AG04450 (cell line): Measurements from ENCODE around the gene SPCS3. TPM values are rescaled to one million over a fixed set of nuclear protein-coding genes. Genes with fewer than 3 reads are reported as not detected.

Experiments used
- CTCF ChIA-PET: fragments of 300-600, 350-600 bp; formaldehyde crosslinking; extraction: SDS; loops from one replicate; lab custom pipeline; 2022; ENCODE audit warnings: antibody characterized with exemption, inconsistent platforms; lab: Charles Lee
- POLR2A ChIA-PET: fragments of 350-600 bp; formaldehyde crosslinking; extraction: SDS; loops from one replicate; lab custom pipeline; 2021; ENCODE audit warnings: antibody characterized with exemption, inconsistent platforms; lab: Yijun Ruan, JAX
- DNase-seq: peaks from one replicate; pipeline ENCODE4 v3.0.0-alpha.2; 2011; ENCODE audit warnings: low read depth, low spot score
- H3K27ac ChIP-seq: one replicate; pipeline ENCODE4 v1.5.1; 2012; ENCODE audit warnings: low read depth, low read length, control low read depth
- H3K27me3 ChIP-seq: one replicate; pipeline ENCODE4 v1.6.0; 2012; ENCODE audit warnings: low read length; ENCODE audit not compliant: control insufficient read depth, insufficient read depth
- H3K4me3 ChIP-seq: 2 replicates; pipeline ENCODE4 v1.5.1; 2011; ENCODE audit warnings: mild to moderate bottlenecking, low read depth, low read length, control low read depth
- H3K9me3 ChIP-seq: 2 replicates; pipeline ENCODE4 v1.5.1; 2012; ENCODE audit warnings: low read length; ENCODE audit not compliant: control insufficient read depth, insufficient read depth
- polyA plus RNA-seq: library from polyadenylated mRNA; depleted of rRNA; stranded (reverse); fragments of >200 nt; gene quantifications from 2 replicates; pipeline ENCODE4 v1.2.3, GENCODE V29; 2011
- TF ChIP-seq, protein P1 (sequence below): IDR thresholded peaks from 2 replicates; pipeline ENCODE4 v1.5.1; 2011; ENCODE audit warnings: low read depth, low read length, control low read depth, inconsistent platforms

Gene SPCS3
- polyA plus RNA-seq, 1 experiment = 84.3 TPM

DNA sequence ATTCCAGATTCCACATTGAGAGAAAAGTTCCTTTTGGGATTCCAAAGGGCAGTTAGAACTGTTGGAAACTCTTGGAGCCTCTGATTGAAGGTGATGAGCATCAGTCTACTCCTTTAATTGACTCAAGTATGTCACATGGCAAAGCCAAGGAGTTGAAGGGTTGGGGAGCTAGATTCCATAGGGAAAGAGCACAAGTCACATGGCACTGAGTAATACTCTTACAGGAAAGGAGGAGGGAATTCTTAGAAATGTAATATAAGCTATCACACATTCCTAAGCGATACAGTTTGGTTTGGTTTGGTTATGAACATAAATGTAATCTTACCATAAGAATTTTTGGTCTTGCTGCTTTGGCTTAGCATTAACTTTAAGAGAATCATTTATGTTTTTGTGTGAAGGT lies 15.7 kb downstream of the SPCS3 start:
- H3K9me3 ChIP-seq = no peaks in the 10 kb centered on the region

DNA sequence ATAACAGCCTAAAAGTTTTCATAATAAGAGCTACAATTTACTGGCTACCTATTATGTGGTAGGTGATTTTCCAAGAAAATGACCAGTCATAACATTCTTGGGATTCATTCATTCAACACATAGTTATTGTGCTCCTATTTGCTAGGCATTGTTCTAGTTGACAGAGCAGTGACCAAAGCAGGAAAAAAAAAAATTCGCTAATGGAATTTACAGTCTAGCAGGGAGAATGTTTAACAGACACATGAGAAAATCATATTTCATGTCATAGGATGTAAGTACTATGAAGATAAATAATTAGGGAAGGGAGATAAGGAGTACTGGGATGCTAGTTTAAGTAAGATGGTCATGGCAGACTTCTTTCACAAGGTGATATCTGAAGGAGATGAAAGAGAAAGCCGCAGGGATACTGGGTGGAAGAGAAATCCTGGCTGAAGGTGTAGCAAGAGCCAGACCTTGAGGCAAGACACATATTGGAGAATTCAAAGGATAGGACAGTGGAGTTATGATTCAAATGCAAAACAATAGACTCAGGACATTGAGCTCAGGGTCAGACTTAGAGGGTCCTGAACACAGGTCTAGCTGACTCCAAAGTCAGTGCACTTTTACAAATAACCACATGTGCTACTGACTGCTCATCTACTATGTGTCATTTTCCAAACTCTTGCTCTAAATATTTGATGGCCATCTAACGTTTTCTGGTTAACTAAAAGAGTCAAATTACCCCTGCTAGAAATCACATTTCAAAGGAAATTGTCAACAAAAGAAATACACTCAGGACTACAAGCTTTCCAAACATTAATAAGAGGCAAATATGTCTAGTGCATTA lies 20.4 kb downstream of the SPCS3 start:
- H3K27me3 ChIP-seq = no peaks in the 10 kb centered on the region
- peaks cover 25% of the 10 kb centered on the region for H3K9me3 ChIP-seq
- H3K4me3 ChIP-seq = no peak overlapping the region
- DNase-seq = no peak
- TF ChIP-seq, protein P1, sequence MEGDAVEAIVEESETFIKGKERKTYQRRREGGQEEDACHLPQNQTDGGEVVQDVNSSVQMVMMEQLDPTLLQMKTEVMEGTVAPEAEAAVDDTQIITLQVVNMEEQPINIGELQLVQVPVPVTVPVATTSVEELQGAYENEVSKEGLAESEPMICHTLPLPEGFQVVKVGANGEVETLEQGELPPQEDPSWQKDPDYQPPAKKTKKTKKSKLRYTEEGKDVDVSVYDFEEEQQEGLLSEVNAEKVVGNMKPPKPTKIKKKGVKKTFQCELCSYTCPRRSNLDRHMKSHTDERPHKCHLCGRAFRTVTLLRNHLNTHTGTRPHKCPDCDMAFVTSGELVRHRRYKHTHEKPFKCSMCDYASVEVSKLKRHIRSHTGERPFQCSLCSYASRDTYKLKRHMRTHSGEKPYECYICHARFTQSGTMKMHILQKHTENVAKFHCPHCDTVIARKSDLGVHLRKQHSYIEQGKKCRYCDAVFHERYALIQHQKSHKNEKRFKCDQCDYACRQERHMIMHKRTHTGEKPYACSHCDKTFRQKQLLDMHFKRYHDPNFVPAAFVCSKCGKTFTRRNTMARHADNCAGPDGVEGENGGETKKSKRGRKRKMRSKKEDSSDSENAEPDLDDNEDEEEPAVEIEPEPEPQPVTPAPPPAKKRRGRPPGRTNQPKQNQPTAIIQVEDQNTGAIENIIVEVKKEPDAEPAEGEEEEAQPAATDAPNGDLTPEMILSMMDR = no peak
- ChIA-PET POLR2A (no interaction called here), CTCF (interaction anchor here (0.6 to 5.0 kb wide), 53 partner anchors 8 to 1762 kb away, joined by 3 to 111 read pairs (median 5); partner anchors contain the start of gene WDR17)
- no peak overlapping the region for H3K27ac ChIP-seq

More for the DNA sequence above, 15.7 kb downstream of the SPCS3 start:
- ChIA-PET CTCF (interaction anchor here (1.0 kb wide), 1 partner anchor 388 kb away, joined by 4 read pairs; no protein-coding TSS in a partner anchor), POLR2A (no interaction called here)
- peak; percentile 32 for DNase-seq
- Histone ChIP-seq H3K27me3 (no peaks in the 10 kb centered on the region), H3K27ac (no peak overlapping the region), H3K4me3 (no peak overlapping the region)
- TF ChIP-seq, protein P1 = no peak

- H3K27me3 ChIP-seq = no peaks in the 10 kb centered on the region
- POLR2A ChIA-PET = no interaction called here
- TF ChIP-seq, protein P1 = peak; percentile 65
- CTCF ChIA-PET = interaction anchor here (0.5 to 5.0 kb wide), 61 partner anchors 8 to 1977 kb away, joined by 3 to 111 read pairs (median 5); partner anchors contain the start of gene WDR17
- DNase-seq = no peak
- no peak overlapping the region for H3K27ac ChIP-seq
- no peak overlapping the region for H3K4me3 ChIP-seq
- peaks cover 25% of the 10 kb centered on the region for H3K9me3 ChIP-seq
Measured at GRCh38 chr4:176340871-176341685, 21.3 kb downstream of the SPCS3 start.

GRCh38 chr4:176342384-176342783 lies 22.6 kb downstream of the SPCS3 start:
- no peak overlapping the region for H3K4me3 ChIP-seq
- TF ChIP-seq, protein P1 = no peak
- no peak for DNase-seq
- H3K27ac ChIP-seq = no peak overlapping the region
- ChIA-PET POLR2A (no interaction called here), CTCF (interaction anchor here (0.7 to 5.0 kb wide), 12 partner anchors 11 to 705 kb away, joined by 3 to 111 read pairs (median 8); no protein-coding TSS in a partner anchor)
- H3K27me3 ChIP-seq = no peaks in the 10 kb centered on the region
- peaks cover 25% of the 10 kb centered on the region for H3K9me3 ChIP-seq
